ENCODE data around the gene FAM228B. TPM values are rescaled to one million over a fixed set of nuclear protein-coding genes. Genes with fewer than 3 reads are reported as not detected.
"Not testable (repeated sequence)": the region's sequence is repeated elsewhere in the genome, so short reads cannot be mapped to it uniquely, and the experiment has no call there.

FAM228B gene
- total RNA-seq, 1 donor from 2014 or later, result 25.4 TPM

GRCh38 chr2:24191156-24191555 lies 67.9 kb downstream of the FAM228B start:
- no peak for DNase-seq (ENCODE audit: low spot score, unreplicated experiment)
- Mint-ChIP-seq H3K9me3 (ENCODE audit: low read depth) (peaks cover 11% of the 10 kb centered on the region), H3K36me3 (ENCODE audit: insufficient read depth) (peaks cover 5% of the 10 kb centered on the region), H3K4me3 (ENCODE audit: low read depth) (no peak overlapping the region), H3K27me3 (peaks cover 56% of the 10 kb centered on the region), H3K27ac (no peak overlapping the region), H3K4me1 (ENCODE audit: low read depth) (peaks cover 9% of the 10 kb centered on the region)
- TF ChIP-seq CTCF (IDR thresholded peaks at IDR 0.05; ENCODE audit: unreplicated experiment), result no peak

GRCh38 chr2:24191848-24192247 lies 68.6 kb downstream of the FAM228B start:
- no peak overlapping the region for H3K4me3 Mint-ChIP-seq (ENCODE audit: low read depth)
- no peak for DNase-seq (ENCODE audit: low spot score, unreplicated experiment)

GRCh38 chr2:24197213-24197612 lies 73.9 kb downstream of the FAM228B start:
- H3K4me3 Mint-ChIP-seq (ENCODE audit: low read depth); DNase-seq (ENCODE audit: low spot score, unreplicated experiment); H3K9me3 Mint-ChIP-seq (ENCODE audit: low read depth); H3K4me1 Mint-ChIP-seq (ENCODE audit: low read depth); H3K27ac Mint-ChIP-seq; H3K36me3 Mint-ChIP-seq (ENCODE audit: insufficient read depth): not testable (repeated sequence)
- H3K27me3 Mint-ChIP-seq, result peaks cover 28% of the 10 kb centered on the region

More at GRCh38 chr2:24191848-24192247, 68.6 kb downstream of the FAM228B start:
- Mint-ChIP-seq H3K27me3 (peaks cover 55% of the 10 kb centered on the region), H3K27ac (no peak overlapping the region), H3K9me3 (ENCODE audit: low read depth) (peaks cover 11% of the 10 kb centered on the region), H3K4me1 (ENCODE audit: low read depth) (peaks cover 9% of the 10 kb centered on the region), H3K36me3 (ENCODE audit: insufficient read depth) (peaks cover 5% of the 10 kb centered on the region)
- no peak for TF ChIP-seq CTCF (IDR thresholded peaks at IDR 0.05; ENCODE audit: unreplicated experiment)

- Mint-ChIP-seq H3K9me3 (ENCODE audit: low read depth) (peaks cover 5% of the 10 kb centered on the region), H3K27me3 (peaks cover 19% of the 10 kb centered on the region), H3K27ac (no peak overlapping the region), H3K4me3 (ENCODE audit: low read depth) (no peak overlapping the region), H3K4me1 (ENCODE audit: low read depth) (no peaks in the 10 kb centered on the region), H3K36me3 (ENCODE audit: insufficient read depth) (peaks cover 9% of the 10 kb centered on the region)
- no peak for DNase-seq (ENCODE audit: low spot score, unreplicated experiment)
- TF ChIP-seq CTCF (IDR thresholded peaks at IDR 0.05; ENCODE audit: unreplicated experiment), result no peak
Observed at GRCh38 chr2:24199968-24200590, 76.8 kb downstream of the FAM228B start.

GRCh38 chr2:24200799-24201198 lies 77.5 kb downstream of the FAM228B start:
- no peak for DNase-seq (ENCODE audit: low spot score, unreplicated experiment)
- Mint-ChIP-seq H3K27me3 (peaks cover 19% of the 10 kb centered on the region), H3K4me1 (ENCODE audit: low read depth) (no peaks in the 10 kb centered on the region), H3K36me3 (ENCODE audit: insufficient read depth) (peaks cover 12% of the 10 kb centered on the region), H3K9me3 (ENCODE audit: low read depth) (peaks cover 5% of the 10 kb centered on the region), H3K4me3 (ENCODE audit: low read depth) (no peak overlapping the region), H3K27ac (no peak overlapping the region)
- no peak for TF ChIP-seq CTCF (IDR thresholded peaks at IDR 0.05; ENCODE audit: unreplicated experiment)

Data from progenitor cell of endocrine pancreas (in vitro differentiated cells).